ENCODE measurements around the gene MRPS27.

MRPS27 gene

GRCh38 chr5:72210888-72211678 is 109.0 kb downstream of the MRPS27 start:
- H3K27ac ChIP-seq: peak overlapping the region; percentile 79
- DNase-seq (ENCODE audit: low read depth, low spot score): no peak

- peak overlapping the region; percentile 79 for H3K27ac ChIP-seq
- DNase-seq (ENCODE audit: low read depth, low spot score): peak; percentile 58
Measured at GRCh38 chr5:72209147-72210115, 110.6 kb downstream of the MRPS27 start.

GRCh38 chr5:72208324-72208926 is 111.6 kb downstream of the MRPS27 start:
- DNase-seq (ENCODE audit: low read depth, low spot score): no peak
- no peak overlapping the region for H3K27ac ChIP-seq

DNA sequence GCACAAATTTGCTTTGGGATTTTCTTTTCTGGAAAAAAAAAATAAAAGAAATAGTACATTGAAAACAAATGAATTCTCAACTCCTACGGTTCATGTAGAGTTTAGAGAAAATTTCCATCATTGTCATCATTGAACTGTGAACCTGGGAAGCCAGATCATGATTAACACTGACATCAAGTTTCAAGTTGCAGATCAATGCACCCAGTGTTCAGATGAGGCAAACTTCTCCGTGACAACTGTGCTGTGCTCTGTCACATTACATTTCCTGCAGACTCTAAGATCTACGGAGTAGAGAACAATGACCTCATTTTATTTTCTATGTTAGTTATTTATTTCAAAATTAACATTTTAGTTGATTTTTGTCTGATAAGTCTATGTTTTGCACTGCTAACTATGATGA is 113.0 kb downstream of the MRPS27 start:
- H3K27ac ChIP-seq: no peak overlapping the region
- DNase-seq (ENCODE audit: low read depth, low spot score): no peak

DNA sequence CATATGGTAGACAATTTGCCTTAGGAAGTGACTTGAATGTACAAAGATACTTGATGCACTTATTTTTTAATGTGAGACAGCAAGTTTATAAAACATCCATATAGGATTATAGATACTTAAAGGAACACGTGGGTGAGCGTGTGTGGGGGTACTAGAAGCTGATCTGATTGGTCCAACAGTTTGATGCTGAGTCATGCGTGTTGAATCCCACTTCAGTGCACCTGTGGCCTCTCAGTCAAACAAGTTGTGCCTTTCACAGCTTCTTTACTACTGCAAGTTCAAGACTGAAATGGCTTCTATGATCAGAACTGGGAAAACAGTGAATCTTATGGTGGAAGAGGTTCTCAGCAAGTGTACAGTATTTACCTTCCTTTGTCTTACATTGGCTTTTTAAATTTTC is 113.9 kb downstream of the MRPS27 start:
- DNase-seq (ENCODE audit: low read depth, low spot score): no peak
- no peak overlapping the region for H3K27ac ChIP-seq

DNA sequence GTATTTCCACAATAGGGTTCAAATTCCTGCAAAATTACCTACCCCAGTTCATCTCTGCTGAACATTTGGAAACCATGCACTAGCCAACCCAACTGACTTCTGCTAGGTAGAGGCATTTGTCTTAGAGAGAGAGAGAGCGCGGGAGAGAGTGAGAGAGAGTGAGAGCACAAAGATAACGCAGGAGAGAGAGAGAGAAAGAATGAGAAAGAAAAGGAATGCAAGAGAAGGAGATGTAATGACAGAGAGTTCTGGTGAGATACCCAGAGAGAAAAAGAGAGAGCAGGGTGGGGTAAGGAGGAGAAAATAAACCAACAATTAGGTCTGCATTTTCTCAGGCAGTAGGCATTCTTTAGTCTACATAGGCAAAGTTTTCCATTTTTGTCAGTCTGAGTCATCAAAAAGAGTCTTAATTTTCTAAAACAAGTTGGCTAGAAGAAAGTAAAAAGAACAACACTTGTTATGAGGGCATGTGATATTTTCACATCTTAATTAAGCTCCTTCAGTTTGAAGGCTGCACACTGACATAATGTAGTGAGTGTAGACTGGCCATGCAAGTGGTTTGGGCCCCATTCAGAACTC is 114.5 kb downstream of the MRPS27 start:
- no peak overlapping the region for H3K27ac ChIP-seq
- no peak for DNase-seq (ENCODE audit: low read depth, low spot score)

GRCh38 chr5:72204946-72205345 is 115.1 kb downstream of the MRPS27 start:
- no peak for DNase-seq (ENCODE audit: low read depth, low spot score)
- no peak overlapping the region for H3K27ac ChIP-seq

DNA sequence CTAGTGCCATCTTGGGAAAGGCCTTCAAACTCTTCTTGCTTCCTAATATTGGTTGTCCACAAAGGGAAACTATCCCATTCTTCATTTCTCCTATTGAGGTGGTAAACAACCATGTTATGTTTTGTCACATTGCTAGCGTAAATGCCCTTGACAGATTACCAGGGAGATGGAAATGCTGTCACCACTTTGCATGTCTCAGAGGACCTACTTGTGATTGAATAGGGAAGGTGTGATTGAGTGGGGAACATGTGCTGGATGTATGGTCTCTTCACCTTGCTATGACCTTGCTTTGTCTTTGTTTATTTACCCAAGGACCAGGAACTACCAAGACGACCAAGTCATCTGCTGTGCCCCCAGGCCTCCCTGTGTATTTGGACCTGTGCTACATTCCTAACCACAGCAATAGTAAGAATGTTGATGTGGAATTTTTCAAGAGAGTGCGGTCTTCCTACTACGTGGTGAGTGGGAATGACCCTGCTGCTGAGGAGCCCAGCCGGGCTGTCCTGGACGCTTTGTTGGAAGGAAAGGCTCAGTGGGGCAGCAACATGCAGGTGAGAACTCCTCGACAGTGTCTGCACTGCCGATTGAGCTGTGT is 116.7 kb downstream of the MRPS27 start:
- DNase-seq (ENCODE audit: low read depth, low spot score): no peak
- no peak overlapping the region for H3K27ac ChIP-seq

DNA sequence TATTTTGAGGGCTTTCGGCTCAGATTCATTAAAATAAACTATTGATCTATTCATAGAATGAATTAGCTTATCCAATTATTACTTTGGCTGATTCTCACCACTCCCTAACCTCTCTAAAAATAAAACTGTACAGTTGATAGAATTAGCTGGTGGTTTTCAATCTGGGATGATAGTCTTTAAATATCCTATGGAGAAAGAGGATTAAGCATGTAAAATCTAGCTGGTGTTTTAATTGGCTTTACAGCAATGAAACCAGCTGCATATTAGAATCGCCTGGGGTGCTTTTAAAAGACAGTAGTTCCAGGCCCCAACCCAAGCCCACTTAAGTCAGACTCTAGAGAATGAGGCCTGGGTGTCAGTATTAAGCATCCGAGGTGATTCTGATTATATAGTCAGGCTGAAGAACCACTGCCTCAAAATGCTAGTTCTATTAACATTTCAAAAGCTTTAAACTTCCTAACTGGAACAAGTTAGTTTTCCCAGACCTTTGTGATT is 117.7 kb downstream of the MRPS27 start:
- H3K27ac ChIP-seq: no peak overlapping the region
- DNase-seq (ENCODE audit: low read depth, low spot score): no peak

GRCh38 chr5:72199681-72200080 is 120.4 kb downstream of the MRPS27 start:
- H3K27ac ChIP-seq: no peak overlapping the region
- DNase-seq (ENCODE audit: low read depth, low spot score): no peak

DNA sequence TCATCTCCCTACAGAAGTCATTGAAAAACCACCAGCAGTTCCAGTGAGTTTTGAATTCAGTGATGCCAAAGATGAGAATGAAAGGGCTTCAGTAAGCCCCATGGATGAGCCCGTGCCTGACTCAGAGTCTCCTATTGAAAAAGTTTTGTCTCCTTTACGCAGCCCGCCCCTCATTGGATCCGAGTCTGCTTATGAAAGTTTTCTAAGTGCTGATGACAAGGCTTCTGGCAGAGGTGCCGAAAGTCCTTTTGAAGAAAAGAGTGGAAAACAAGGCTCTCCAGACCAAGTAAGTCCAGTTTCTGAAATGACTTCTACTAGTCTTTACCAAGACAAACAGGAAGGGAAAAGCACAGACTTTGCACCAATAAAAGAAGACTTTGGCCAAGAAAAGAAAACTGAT is 122.6 kb downstream of the MRPS27 start:
- no peak overlapping the region for H3K27ac ChIP-seq
- DNase-seq (ENCODE audit: low read depth, low spot score): no peak

DNA sequence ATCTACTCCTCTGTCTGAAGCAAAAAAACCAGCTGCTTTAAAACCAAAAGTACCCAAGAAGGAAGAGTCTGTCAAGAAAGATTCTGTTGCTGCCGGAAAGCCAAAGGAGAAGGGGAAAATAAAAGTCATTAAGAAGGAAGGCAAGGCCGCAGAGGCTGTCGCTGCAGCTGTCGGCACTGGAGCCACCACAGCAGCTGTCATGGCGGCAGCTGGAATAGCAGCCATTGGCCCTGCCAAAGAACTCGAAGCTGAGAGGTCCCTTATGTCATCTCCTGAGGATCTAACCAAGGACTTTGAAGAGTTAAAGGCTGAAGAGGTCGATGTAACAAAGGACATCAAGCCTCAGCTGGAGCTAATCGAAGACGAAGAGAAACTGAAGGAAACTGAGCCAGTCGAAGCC is 124.5 kb downstream of the MRPS27 start:
- DNase-seq (ENCODE audit: low read depth, low spot score): no peak
- no peak overlapping the region for H3K27ac ChIP-seq

- no peak for DNase-seq (ENCODE audit: low read depth, low spot score)
- no peak overlapping the region for H3K27ac ChIP-seq
Measured at GRCh38 chr5:72194846-72195245, 125.2 kb downstream of the MRPS27 start.

GRCh38 chr5:72191404-72191803 is 128.6 kb downstream of the MRPS27 start:
- no peak overlapping the region for H3K27ac ChIP-seq
- no peak for DNase-seq (ENCODE audit: low read depth, low spot score)

GRCh38 chr5:72189146-72189545 is 130.9 kb downstream of the MRPS27 start:
- no peak overlapping the region for H3K27ac ChIP-seq
- no peak for DNase-seq (ENCODE audit: low read depth, low spot score)

DNA sequence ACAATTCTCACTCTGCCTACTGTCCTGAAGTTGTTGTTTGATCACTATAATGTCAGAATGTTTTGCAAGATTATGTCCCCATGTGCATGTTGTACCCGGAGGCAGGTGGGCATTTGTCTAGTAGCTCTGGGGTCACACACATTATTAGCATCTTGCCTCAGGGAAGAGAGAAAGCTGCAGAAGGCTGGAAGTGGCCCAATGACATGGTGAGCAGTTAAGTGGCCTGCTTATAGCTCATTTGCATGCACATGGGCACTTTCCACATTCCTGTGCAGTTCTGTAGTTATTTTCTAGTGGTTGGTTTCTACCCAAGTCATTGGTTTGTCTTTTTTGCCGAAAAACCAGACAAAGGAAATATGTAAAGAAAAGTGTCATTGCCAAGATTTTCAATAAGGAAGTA is 131.9 kb downstream of the MRPS27 start:
- no peak overlapping the region for H3K27ac ChIP-seq
- DNase-seq (ENCODE audit: low read depth, low spot score): no peak

- DNase-seq (ENCODE audit: low read depth, low spot score): no peak
- no peak overlapping the region for H3K27ac ChIP-seq
Measured at GRCh38 chr5:72187388-72188075, 132.5 kb downstream of the MRPS27 start.

DNA sequence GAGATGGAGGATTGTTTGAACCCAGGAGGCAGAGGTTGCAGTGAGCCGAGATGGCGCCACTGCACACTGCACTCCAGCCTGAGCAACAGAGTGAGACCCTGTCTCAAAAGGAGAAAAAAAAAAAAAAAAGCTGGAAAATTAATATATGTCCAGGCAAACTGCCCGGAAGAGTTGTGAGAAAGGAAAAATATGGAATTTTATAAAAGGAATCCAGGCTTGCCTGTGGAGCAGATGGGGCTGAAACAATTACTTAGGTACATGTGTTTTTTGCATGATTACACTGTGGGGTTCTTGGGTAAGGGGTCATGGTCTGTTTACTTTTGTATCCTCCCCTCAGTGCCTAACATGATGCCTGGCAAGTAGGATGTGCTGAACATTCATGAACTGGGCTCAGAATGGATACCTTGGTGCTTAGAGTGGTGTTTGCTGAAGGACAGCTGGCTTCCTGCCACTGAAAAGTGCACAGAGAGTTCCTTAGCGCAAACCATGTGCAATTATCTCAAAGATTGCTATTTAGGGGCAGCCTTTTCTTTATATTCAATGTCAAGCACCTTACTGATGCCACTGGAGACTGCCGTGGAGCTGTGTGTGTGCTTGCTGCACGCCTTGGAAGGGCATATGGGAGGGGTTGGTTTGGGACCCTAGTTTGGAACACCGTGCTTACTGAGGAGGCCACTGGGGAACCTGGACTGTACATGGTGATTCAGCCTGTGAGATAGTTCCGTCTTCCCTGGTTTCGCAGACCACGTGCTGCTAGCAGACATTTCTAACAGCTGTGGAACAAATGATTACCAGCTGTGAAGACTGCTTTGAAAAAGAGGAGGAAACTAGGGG is 134.3 kb downstream of the MRPS27 start:
- no peak overlapping the region for H3K27ac ChIP-seq
- no peak for DNase-seq (ENCODE audit: low read depth, low spot score)

DNA sequence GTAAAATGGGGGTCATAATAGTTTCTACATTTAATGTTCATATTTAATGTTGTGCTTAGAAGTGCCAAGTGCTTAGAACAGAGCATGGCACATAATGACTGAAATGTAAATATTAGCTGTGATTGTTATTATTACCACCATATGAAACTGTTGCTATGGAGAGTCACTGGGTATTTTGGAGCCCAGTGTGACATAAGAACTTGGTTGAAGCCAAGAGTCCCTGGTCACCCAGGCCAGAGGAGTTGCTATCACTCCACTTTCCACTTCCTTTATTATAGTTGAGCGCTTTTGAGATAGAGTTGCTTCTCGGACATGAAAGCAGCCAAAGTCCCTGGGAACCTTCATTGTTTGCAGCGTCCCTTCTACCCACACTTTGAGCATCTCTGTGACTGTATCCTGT is 135.6 kb downstream of the MRPS27 start:
- no peak for DNase-seq (ENCODE audit: low read depth, low spot score)
- H3K27ac ChIP-seq: no peak overlapping the region
